ENCODE data around the gene FHIT. TPM values are rescaled to one million over a fixed set of nuclear protein-coding genes. Genes with fewer than 3 reads are reported as not detected.

Gene FHIT
- total RNA-seq, 4 donors from 2014 or later = 4.4 to 10.6 (median 8.4) TPM

DNA sequence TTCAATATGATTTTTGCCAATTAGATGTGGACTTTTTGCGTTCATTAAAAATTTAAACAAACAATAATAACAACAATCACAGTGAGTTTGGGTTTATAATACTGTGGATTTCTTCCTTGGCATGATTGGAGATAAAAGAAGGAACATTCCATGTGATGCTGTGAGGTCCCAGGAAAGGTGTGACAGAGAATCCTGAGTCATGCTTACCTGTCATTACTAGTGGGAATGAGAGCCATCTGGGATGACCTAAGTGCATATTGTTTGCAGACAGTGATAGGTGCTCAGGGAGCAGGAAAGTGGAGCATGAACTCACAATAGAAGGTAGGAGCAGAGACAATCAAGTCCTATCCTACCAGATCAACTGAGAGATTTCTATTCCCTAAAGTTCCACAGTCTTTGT is 1434.9 kb downstream of the FHIT start:
- TF ChIP-seq, protein P1, sequence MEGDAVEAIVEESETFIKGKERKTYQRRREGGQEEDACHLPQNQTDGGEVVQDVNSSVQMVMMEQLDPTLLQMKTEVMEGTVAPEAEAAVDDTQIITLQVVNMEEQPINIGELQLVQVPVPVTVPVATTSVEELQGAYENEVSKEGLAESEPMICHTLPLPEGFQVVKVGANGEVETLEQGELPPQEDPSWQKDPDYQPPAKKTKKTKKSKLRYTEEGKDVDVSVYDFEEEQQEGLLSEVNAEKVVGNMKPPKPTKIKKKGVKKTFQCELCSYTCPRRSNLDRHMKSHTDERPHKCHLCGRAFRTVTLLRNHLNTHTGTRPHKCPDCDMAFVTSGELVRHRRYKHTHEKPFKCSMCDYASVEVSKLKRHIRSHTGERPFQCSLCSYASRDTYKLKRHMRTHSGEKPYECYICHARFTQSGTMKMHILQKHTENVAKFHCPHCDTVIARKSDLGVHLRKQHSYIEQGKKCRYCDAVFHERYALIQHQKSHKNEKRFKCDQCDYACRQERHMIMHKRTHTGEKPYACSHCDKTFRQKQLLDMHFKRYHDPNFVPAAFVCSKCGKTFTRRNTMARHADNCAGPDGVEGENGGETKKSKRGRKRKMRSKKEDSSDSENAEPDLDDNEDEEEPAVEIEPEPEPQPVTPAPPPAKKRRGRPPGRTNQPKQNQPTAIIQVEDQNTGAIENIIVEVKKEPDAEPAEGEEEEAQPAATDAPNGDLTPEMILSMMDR (IDR thresholded peaks at IDR 0.05; ENCODE audit: low read depth) = no peak

DNA sequence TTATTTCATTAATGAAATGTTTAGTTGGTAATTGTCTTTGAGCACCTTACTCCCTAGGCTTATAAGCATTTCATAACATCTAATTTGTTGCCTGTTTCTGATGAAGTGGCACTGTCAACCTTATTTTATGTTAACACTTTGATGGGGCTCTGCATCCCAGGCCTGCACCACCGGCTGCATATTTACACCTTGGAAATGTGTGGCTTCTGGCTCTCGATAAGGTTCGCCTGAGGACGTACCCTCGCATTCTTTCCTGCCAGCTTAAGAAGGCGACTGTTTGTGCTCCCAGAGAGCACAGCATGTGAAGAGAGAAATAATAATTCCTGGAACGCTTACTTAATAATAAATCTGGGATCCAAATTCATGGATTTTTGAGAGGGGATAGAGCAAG is 1438.1 kb downstream of the FHIT start:
- TF ChIP-seq, protein P1 (IDR thresholded peaks at IDR 0.05; ENCODE audit: low read depth) = no peak

DNA sequence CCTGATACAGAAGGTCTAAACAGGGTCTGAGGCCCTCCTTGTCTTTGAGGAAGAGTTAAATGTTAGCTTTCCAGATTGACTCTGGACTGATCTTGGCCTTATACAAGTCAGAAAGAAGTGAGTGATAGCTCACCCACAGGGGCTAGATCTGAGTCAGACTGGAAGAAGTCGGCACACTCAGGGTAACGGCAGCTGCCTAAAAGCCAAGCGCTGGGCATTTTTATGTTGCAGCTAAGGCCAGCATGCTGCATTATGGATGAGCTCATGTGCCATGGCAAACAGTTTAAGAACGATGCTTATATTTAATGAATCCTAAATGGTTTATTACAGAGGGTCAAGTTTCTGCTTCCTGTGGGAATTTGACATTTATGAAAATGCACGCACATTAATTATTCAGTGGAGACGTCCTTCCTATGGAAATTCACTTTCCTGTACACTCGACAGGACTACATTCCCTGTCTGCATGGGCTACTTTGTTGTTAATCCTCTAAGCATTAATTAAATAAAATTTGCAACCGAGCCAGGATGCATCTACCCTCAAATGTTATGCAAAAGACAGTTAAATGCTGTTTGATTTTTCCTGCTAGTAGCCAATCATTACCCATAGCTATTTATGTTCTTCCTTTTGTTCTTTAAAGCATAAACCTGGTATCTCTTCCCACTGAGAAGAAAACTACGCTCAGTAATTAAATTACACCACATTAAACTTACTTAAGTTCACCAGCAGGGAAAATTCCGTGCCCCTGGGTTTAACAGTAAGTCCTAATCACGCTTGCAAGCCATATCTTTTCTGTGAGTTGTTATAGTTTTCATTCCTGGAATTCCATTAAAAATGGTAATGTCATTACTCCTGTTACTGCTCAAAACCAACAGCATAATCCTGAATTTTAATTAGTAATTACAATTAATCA is 1438.8 kb downstream of the FHIT start:
- TF ChIP-seq, protein P1 (IDR thresholded peaks at IDR 0.05; ENCODE audit: low read depth) = no peak

DNA sequence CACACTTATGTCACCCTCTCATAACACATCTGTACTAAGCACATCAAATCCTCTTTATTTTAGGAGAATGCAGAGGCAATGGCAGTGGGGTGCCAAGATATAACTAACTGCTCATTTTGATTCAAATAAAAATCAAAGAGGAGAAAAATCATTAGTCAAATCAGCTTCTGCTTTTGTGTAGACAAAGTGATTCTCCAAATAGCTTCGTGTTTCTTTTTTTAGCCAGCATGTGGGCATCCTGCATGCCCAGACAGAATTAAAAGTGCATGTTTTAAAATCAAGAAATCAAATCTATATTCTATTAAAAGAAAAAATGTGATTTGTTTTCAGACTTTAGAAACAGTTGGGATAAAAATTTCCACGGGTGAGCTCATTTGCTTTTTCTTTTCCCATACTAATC is 1440.1 kb downstream of the FHIT start:
- TF ChIP-seq, protein P1 (IDR thresholded peaks at IDR 0.05; ENCODE audit: low read depth) = no peak

DNA sequence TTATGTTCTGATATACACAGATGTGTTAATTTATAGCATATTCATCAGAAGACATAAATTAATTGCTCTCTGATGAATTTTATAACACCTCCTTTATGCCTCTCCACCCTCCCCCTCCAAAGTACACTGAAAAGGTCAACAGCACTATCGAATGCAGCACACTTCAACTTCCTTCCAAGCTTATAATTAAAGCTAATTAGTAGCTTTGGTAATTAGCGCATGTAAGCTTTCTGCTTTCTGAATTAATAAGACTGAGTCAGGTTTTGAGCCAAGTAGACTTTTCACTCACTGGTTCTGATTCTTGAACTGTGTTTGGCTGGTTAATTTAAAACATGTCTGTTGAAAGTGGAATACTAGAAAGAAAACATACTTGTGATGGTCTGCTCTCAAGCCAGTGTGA is 1440.6 kb downstream of the FHIT start:
- TF ChIP-seq, protein P1 (IDR thresholded peaks at IDR 0.05; ENCODE audit: low read depth) = no peak

DNA sequence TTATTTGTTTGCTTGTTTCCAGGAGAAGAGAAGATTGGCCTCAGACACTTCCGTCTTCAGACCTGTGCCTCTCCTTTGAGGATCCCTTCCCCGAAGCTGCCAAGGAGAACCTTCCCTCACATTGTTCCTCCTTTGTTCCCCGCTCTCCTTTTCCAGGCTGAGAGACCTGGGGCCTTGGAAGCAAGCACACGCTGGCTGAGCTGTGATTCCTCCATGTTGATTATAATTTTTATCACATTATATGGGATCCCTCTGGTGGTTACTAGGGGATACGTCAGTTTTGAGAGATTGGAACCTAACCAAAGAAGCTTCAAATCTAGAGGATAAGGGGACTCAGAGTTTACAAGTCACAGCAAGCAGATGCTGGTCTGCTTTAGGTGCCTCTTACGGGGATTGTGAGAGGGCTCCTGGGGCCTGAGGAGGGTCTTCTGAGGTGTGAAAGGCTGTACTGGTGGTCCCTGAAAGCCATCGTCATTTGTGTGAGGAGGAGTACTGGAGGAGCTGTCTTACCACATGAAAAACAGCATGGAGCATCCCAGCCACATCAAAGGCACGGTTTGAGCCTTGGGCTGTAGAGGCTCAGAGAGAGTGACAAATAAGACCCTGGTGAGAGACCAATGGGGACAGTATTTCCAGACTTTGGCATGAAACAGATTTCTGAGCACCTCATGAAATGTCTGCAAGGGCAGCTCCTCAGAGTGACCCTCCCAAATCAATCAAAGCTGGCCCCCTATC is 1441.4 kb downstream of the FHIT start:
- TF ChIP-seq, protein P1 (IDR thresholded peaks at IDR 0.05; ENCODE audit: low read depth) = no peak

DNA sequence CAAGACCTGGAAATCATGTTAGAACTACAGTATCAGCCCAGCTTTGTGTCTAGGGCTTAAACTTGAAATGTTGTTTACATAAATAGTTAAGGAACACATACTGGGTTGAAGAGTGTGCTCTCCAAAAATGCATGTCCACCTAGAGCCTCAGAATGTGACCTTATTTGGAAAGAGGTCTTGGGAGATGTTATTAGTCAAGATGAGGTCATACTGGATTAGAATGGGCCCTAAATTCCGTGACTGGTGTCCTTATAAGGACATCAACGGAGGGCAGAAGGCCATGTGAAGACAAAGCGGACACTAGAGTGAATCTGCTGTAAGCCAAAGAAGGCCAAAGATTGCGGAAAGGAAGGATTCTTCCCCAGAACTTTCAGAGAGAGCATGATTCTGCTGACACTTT is 1442.2 kb downstream of the FHIT start:
- TF ChIP-seq, protein P1 (IDR thresholded peaks at IDR 0.05; ENCODE audit: low read depth) = no peak

Data from subcutaneous adipose tissue (tissue), 4 donors.